ENCODE results near the gene ULK4. TPM values are rescaled to one million over a fixed set of nuclear protein-coding genes. Genes with fewer than 3 reads are reported as not detected.

ULK4 gene
- total and polyA plus RNA-seq, 9 of the 15 experiments (the other 6 are each of a cell fraction or from before 2014, with no cell fraction given) = 3.0 to 5.9 (median 3.5) TPM

DNA sequence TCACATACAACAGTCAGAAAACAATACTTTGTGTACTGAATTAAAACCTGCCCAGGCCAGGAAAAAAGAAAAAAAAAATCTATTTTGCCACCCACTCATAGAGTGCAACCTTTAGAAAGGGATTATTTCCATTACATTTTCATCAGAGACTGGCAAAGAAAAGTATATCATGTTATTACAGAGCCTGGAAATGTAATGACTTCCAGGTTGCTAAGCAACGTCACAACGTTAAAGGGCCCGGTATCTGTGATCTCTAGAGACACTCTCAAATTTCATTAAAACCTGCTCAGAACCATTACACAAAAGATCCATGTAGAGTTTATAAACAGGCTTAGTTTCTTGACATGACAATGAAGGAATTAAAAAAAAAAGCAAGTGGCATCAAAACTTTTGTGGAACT is 592.1 kb downstream of the ULK4 start (continued):
- TF ChIP-seq, protein P1, sequence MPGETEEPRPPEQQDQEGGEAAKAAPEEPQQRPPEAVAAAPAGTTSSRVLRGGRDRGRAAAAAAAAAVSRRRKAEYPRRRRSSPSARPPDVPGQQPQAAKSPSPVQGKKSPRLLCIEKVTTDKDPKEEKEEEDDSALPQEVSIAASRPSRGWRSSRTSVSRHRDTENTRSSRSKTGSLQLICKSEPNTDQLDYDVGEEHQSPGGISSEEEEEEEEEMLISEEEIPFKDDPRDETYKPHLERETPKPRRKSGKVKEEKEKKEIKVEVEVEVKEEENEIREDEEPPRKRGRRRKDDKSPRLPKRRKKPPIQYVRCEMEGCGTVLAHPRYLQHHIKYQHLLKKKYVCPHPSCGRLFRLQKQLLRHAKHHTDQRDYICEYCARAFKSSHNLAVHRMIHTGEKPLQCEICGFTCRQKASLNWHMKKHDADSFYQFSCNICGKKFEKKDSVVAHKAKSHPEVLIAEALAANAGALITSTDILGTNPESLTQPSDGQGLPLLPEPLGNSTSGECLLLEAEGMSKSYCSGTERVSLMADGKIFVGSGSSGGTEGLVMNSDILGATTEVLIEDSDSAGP (CRISPR knock-in tag; IDR thresholded peaks at IDR 0.05) = no peak
- TF ChIP-seq RFX1 (IDR thresholded peaks at IDR 0.05) (peak; percentile 69), RCOR1 (IDR thresholded peaks at IDR 0.05; ENCODE audit: borderline replicate concordance in 1 of 2, low read depth in 2 of 2, low read length in 2 of 2) (no peak), CAMTA2 (CRISPR knock-in tag; conservative IDR thresholded peaks at IDR 0.05) (no peak), PCBP2 (IDR thresholded peaks at IDR 0.05; ENCODE audit: low read depth, low read length, poor library complexity, severe bottlenecking) (no peak), ZNF311 (CRISPR knock-in tag; IDR thresholded peaks at IDR 0.05) (no peak)

DNA sequence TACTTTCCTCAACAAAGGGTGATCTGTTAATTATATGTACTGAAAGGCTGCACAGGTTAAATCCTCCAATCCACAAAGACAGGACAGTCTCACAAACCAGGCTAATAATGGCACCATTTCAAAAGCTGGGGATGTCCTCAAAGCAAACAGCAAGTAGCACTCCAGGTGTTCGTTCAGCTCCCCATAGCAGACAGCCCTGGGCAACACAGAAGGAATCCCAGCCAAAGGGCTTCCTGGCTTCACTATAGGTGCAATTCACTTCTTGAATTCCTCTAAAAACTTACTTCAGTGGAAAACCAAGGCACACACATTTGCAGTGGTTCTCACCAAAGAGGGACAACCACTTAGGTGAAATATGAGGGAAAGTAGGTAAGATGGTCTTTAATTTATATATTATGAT is 595.9 kb downstream of the ULK4 start:
- no peaks in the 10 kb centered on the region for H3K4me1 ChIP-seq (replicated peaks in 1 of 2; ENCODE audit: control insufficient read depth in 2 of 2, insufficient read depth in 2 of 2, low read length in 2 of 2)
- H4K20me1 ChIP-seq (replicated peaks; ENCODE audit: control insufficient read depth, insufficient read depth, low read length) = no peaks in the 10 kb centered on the region
- BruUV-seq (replicated peaks) = no TSS peak
- H3K9me3 ChIP-seq (replicated peaks; ENCODE audit: control insufficient read depth, insufficient read depth, low read depth, low read length) = no peaks in the 10 kb centered on the region
- no peaks in the 10 kb centered on the region for H3K36me3 ChIP-seq (ENCODE audit: control insufficient read depth, insufficient read depth, low read length)
- no peak for DNase-seq (ENCODE audit: extremely low read depth in 1 of 4, low spot score in 3 of 4)
- H3K9me1 ChIP-seq (ENCODE audit: control insufficient read depth, insufficient read depth, low read length) = no peaks in the 10 kb centered on the region
- intact Hi-C loops (cut with micrococcal nuclease) (no loop called here), in situ Hi-C loops (cut with MboI) (no loop called here)
- H3K9ac ChIP-seq (ENCODE audit: insufficient read depth in 1 of 2, low read depth in 2 of 2, low read length in 2 of 2) = no peak overlapping the region
- H3K27me3 ChIP-seq (ENCODE audit: control insufficient read depth in 2 of 2, insufficient read depth in 2 of 2, low read length in 2 of 2) = peaks cover 0 to 9% of the 10 kb centered on the region in 2 experiments; a peak in 3 of 5 replicates
- no peak overlapping the region for H3K27ac ChIP-seq (ENCODE audit: extremely low read depth, low read depth, low read length)
- CTCF ChIA-PET (ENCODE audit: low intra/inter-chr PET ratio) = no interaction called here
- H3K4me2 ChIP-seq (ENCODE audit: insufficient read depth, low read length) = no peak overlapping the region
- no peak for ATAC-seq
- TF ChIP-seq NR1H2 (CRISPR knock-in tag; IDR thresholded peaks at IDR 0.05) (no peak), CBX1 (IDR thresholded peaks at IDR 0.05; ENCODE audit: low read depth) (no peak), ZNF766 (CRISPR knock-in tag; conservative IDR thresholded peaks at IDR 0.05) (no peak), GABPB2 (CRISPR knock-in tag; conservative IDR thresholded peaks at IDR 0.05) (no peak), BACH1 (tag; IDR thresholded peaks at IDR 0.05) (no peak), ZNF165 (CRISPR knock-in tag; IDR thresholded peaks at IDR 0.05; ENCODE audit: borderline replicate concordance) (no peak), ZBTB1 (CRISPR knock-in tag; IDR thresholded peaks at IDR 0.05; ENCODE audit: borderline replicate concordance, low read depth) (no peak), SAP30 (IDR thresholded peaks at IDR 0.05; ENCODE audit: borderline replicate concordance, insufficient read depth, low read depth, low read length, poor library complexity, severe bottlenecking) (no peak), TCF7 (IDR thresholded peaks at IDR 0.05; ENCODE audit: borderline replicate concordance) (no peak), SRSF1 (IDR thresholded peaks at IDR 0.05; ENCODE audit: low read depth, low read length) (no peak), RBM34 (IDR thresholded peaks at IDR 0.05; ENCODE audit: borderline replicate concordance, insufficient read depth, low read length) (no peak)
- TF ChIP-seq, protein P2, sequence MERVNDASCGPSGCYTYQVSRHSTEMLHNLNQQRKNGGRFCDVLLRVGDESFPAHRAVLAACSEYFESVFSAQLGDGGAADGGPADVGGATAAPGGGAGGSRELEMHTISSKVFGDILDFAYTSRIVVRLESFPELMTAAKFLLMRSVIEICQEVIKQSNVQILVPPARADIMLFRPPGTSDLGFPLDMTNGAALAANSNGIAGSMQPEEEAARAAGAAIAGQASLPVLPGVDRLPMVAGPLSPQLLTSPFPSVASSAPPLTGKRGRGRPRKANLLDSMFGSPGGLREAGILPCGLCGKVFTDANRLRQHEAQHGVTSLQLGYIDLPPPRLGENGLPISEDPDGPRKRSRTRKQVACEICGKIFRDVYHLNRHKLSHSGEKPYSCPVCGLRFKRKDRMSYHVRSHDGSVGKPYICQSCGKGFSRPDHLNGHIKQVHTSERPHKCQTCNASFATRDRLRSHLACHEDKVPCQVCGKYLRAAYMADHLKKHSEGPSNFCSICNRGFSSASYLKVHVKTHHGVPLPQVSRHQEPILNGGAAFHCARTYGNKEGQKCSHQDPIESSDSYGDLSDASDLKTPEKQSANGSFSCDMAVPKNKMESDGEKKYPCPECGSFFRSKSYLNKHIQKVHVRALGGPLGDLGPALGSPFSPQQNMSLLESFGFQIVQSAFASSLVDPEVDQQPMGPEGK (CRISPR knock-in tag; IDR thresholded peaks at IDR 0.05; ENCODE audit: borderline replicate concordance) = no peak
- POLR2A ChIA-PET = no interaction called here
- 5% methylated on average over 1 of the region's 1 CpG for WGBS (ENCODE audit: insufficient coverage, low coverage, missing lambda C conversion rate)
- FAIRE-seq = no peak
- no peaks in the 10 kb centered on the region for H3K79me2 ChIP-seq (ENCODE audit: control insufficient read depth, insufficient read depth, low read length)
- no peak overlapping the region for H2AFZ ChIP-seq (ENCODE audit: low read depth, low read length)
- H3K4me3 ChIP-seq = no peak overlapping the region

Measured in K562 (cell line).